HG03139 (cell line): Measurements from ENCODE around the gene AGAP1.

ENCODE experiments used
- ATAC-seq: cut with Tn5 transposase; IDR thresholded peaks from one replicate; pipeline ENCODE4 v1.9.1; 2021; ENCODE audit not compliant: unreplicated experiment

AGAP1 gene

GRCh38 chr2:235703711-235704295 lies 210.0 kb downstream of the AGAP1 start:
- no peak for ATAC-seq

GRCh38 chr2:235705296-235705695 lies 211.5 kb downstream of the AGAP1 start:
- no peak for ATAC-seq

- ATAC-seq, result no peak
Measured at GRCh38 chr2:235706506-235706905, 212.7 kb downstream of the AGAP1 start.

GRCh38 chr2:235707411-235708096 lies 213.7 kb downstream of the AGAP1 start:
- no peak for ATAC-seq

- no peak for ATAC-seq
Measured at GRCh38 chr2:235709124-235709813, 215.4 kb downstream of the AGAP1 start.

GRCh38 chr2:235709969-235710879 lies 216.4 kb downstream of the AGAP1 start:
- no peak for ATAC-seq

- no peak for ATAC-seq
Measured at GRCh38 chr2:235710933-235711332, 217.1 kb downstream of the AGAP1 start.

- ATAC-seq, result no peak
Measured at GRCh38 chr2:235711527-235711926, 217.7 kb downstream of the AGAP1 start.

- ATAC-seq, result no peak
Measured at GRCh38 chr2:235712176-235712575, 218.3 kb downstream of the AGAP1 start.

- no peak for ATAC-seq
Measured at GRCh38 chr2:235713189-235713588, 219.3 kb downstream of the AGAP1 start.

- no peak for ATAC-seq
Measured at GRCh38 chr2:235715601-235716000, 221.8 kb downstream of the AGAP1 start.

GRCh38 chr2:235716875-235717496 lies 223.1 kb downstream of the AGAP1 start:
- ATAC-seq, result no peak

GRCh38 chr2:235719146-235719942 lies 225.5 kb downstream of the AGAP1 start:
- ATAC-seq, result no peak

- ATAC-seq, result no peak
Measured at GRCh38 chr2:235721625-235722024, 227.8 kb downstream of the AGAP1 start.

GRCh38 chr2:235722869-235723268 lies 229.0 kb downstream of the AGAP1 start:
- no peak for ATAC-seq

GRCh38 chr2:235723371-235723770 lies 229.5 kb downstream of the AGAP1 start:
- ATAC-seq, result no peak

GRCh38 chr2:235723811-235724465 lies 230.1 kb downstream of the AGAP1 start:
- no peak for ATAC-seq

- ATAC-seq, result no peak
Measured at GRCh38 chr2:235725016-235725489, 231.2 kb downstream of the AGAP1 start.

GRCh38 chr2:235725841-235726240 lies 232.0 kb downstream of the AGAP1 start:
- ATAC-seq, result no peak
